Measurements from ENCODE around the gene L3MBTL4. TPM values are rescaled to one million over a fixed set of nuclear protein-coding genes. Genes with fewer than 3 reads are reported as not detected.

Gene L3MBTL4
- total RNA-seq, 1 experiment from 2014 or later, result 1.4 TPM

- Mint-ChIP-seq H3K4me3 (no peak overlapping the region), H3K36me3 (no peaks in the 10 kb centered on the region), H3K27ac (no peak overlapping the region), H3K4me1 (peaks cover 4% of the 10 kb centered on the region), H3K27me3 (ENCODE audit: low read depth) (no peaks in the 10 kb centered on the region), H3K9me3 (no peaks in the 10 kb centered on the region)
- ATAC-seq, result no peak
- no peak for DNase-seq (ENCODE audit: low spot score)
- ChIA-PET CTCF (no interaction called here), POLR2A (no interaction called here)
- no peak for TF ChIP-seq ZBTB21 (CRISPR knock-in tag; IDR thresholded peaks at IDR 0.05; ENCODE audit: borderline replicate concordance)
- no peak for TF ChIP-seq EMX1 (CRISPR knock-in tag; IDR thresholded peaks at IDR 0.05)
- TF ChIP-seq ESRRA (CRISPR knock-in tag; IDR thresholded peaks at IDR 0.05; ENCODE audit: borderline replicate concordance), result no peak
- TF ChIP-seq, protein P1, sequence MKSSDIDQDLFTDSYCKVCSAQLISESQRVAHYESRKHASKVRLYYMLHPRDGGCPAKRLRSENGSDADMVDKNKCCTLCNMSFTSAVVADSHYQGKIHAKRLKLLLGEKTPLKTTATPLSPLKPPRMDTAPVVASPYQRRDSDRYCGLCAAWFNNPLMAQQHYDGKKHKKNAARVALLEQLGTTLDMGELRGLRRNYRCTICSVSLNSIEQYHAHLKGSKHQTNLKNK (CRISPR knock-in tag; IDR thresholded peaks at IDR 0.05), result no peak
- no peak for TF ChIP-seq TEAD1 (CRISPR knock-in tag; IDR thresholded peaks at IDR 0.05)
- TF ChIP-seq SMAD4 (CRISPR knock-in tag; IDR thresholded peaks at IDR 0.05), result no peak
- no peak for TF ChIP-seq ZNF416 (CRISPR knock-in tag; IDR thresholded peaks at IDR 0.05)
- no peak for TF ChIP-seq CTCF (IDR thresholded peaks at IDR 0.05)
- no peak for TF ChIP-seq PRRX2 (CRISPR knock-in tag; IDR thresholded peaks at IDR 0.05)
- TF ChIP-seq CDX4 (CRISPR knock-in tag; IDR thresholded peaks at IDR 0.05; ENCODE audit: borderline replicate concordance), result no peak
- TF ChIP-seq ETV6 (CRISPR knock-in tag; IDR thresholded peaks at IDR 0.05), result no peak
- no peak for TF ChIP-seq CREB1 (CRISPR knock-in tag; IDR thresholded peaks at IDR 0.05)
- no peak for TF ChIP-seq USF2 (CRISPR knock-in tag; IDR thresholded peaks at IDR 0.05)
- TF ChIP-seq ZNF263 (CRISPR knock-in tag; IDR thresholded peaks at IDR 0.05; ENCODE audit: low read depth), result no peak
- TF ChIP-seq, protein P2, sequence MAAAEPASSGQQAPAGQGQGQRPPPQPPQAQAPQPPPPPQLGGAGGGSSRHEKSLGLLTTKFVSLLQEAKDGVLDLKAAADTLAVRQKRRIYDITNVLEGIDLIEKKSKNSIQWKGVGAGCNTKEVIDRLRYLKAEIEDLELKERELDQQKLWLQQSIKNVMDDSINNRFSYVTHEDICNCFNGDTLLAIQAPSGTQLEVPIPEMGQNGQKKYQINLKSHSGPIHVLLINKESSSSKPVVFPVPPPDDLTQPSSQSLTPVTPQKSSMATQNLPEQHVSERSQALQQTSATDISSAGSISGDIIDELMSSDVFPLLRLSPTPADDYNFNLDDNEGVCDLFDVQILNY (CRISPR knock-in tag; IDR thresholded peaks at IDR 0.05), result no peak
- TF ChIP-seq ELF4 (CRISPR knock-in tag; IDR thresholded peaks at IDR 0.05; ENCODE audit: low read depth), result no peak
- TF ChIP-seq, protein P3, sequence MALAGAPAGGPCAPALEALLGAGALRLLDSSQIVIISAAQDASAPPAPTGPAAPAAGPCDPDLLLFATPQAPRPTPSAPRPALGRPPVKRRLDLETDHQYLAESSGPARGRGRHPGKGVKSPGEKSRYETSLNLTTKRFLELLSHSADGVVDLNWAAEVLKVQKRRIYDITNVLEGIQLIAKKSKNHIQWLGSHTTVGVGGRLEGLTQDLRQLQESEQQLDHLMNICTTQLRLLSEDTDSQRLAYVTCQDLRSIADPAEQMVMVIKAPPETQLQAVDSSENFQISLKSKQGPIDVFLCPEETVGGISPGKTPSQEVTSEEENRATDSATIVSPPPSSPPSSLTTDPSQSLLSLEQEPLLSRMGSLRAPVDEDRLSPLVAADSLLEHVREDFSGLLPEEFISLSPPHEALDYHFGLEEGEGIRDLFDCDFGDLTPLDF (CRISPR knock-in tag; IDR thresholded peaks at IDR 0.05), result no peak
- TF ChIP-seq, protein P4, sequence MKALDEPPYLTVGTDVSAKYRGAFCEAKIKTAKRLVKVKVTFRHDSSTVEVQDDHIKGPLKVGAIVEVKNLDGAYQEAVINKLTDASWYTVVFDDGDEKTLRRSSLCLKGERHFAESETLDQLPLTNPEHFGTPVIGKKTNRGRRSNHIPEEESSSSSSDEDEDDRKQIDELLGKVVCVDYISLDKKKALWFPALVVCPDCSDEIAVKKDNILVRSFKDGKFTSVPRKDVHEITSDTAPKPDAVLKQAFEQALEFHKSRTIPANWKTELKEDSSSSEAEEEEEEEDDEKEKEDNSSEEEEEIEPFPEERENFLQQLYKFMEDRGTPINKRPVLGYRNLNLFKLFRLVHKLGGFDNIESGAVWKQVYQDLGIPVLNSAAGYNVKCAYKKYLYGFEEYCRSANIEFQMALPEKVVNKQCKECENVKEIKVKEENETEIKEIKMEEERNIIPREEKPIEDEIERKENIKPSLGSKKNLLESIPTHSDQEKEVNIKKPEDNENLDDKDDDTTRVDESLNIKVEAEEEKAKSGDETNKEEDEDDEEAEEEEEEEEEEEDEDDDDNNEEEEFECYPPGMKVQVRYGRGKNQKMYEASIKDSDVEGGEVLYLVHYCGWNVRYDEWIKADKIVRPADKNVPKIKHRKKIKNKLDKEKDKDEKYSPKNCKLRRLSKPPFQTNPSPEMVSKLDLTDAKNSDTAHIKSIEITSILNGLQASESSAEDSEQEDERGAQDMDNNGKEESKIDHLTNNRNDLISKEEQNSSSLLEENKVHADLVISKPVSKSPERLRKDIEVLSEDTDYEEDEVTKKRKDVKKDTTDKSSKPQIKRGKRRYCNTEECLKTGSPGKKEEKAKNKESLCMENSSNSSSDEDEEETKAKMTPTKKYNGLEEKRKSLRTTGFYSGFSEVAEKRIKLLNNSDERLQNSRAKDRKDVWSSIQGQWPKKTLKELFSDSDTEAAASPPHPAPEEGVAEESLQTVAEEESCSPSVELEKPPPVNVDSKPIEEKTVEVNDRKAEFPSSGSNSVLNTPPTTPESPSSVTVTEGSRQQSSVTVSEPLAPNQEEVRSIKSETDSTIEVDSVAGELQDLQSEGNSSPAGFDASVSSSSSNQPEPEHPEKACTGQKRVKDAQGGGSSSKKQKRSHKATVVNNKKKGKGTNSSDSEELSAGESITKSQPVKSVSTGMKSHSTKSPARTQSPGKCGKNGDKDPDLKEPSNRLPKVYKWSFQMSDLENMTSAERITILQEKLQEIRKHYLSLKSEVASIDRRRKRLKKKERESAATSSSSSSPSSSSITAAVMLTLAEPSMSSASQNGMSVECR (CRISPR knock-in tag; IDR thresholded peaks at IDR 0.05; ENCODE audit: borderline replicate concordance), result no peak
Observed at GRCh38 chr18:6088432-6088831, 326.3 kb downstream of the L3MBTL4 start.

All from WTC11 (cell line).